GM13976 (cell line): ENCODE measurements around the gene UPK3A.

Source experiments
- DNase-seq: peaks from one replicate; pipeline ENCODE4 v3.0.0; 2012; ENCODE audit warnings: low spot score
- CTCF ChIP-seq: IDR thresholded peaks from 2 replicates; pipeline ENCODE4 v1.5.1; 2012; ENCODE audit warnings: borderline replicate concordance, mild to moderate bottlenecking; ENCODE audit not compliant: insufficient read depth; ENCODE audit errors: extremely low read depth, missing control alignments, control extremely low read depth
- in situ Hi-C: fragments of 300-500 bp; cut with MboI; formaldehyde crosslinking; loops from one replicate; pipeline ENCODE4 v1.12.0; 2022; ENCODE audit warnings: low sequenced_read_pairs, mixed read lengths, inconsistent platforms; ENCODE audit not compliant: unreplicated experiment

UPK3A gene

GRCh38 chr22:45284705-45285262, at the start of gene UPK3A:
UPK3A (plus strand) TSS chr22:45284949; CDS start chr22:45285014, 65 bp downstream.
- in situ Hi-C loops: no loop called here
- no peak for DNase-seq
- no peak for TF ChIP-seq CTCF

GRCh38 chr22:45235101-45235777, 49.5 kb upstream of the UPK3A start:
- in situ Hi-C loops: no loop called here
- no peak for TF ChIP-seq CTCF
- DNase-seq: peak; percentile 82

- in situ Hi-C loops: no loop called here
- DNase-seq: no peak
- TF ChIP-seq CTCF: no peak
These were observed 48.9 kb upstream of the UPK3A start for GRCh38 chr22:45235851-45236342.

GRCh38 chr22:45237065-45237990, 47.4 kb upstream of the UPK3A start:
- TF ChIP-seq CTCF: no peak
- DNase-seq: no peak
- in situ Hi-C loops: no loop called here

DNA sequence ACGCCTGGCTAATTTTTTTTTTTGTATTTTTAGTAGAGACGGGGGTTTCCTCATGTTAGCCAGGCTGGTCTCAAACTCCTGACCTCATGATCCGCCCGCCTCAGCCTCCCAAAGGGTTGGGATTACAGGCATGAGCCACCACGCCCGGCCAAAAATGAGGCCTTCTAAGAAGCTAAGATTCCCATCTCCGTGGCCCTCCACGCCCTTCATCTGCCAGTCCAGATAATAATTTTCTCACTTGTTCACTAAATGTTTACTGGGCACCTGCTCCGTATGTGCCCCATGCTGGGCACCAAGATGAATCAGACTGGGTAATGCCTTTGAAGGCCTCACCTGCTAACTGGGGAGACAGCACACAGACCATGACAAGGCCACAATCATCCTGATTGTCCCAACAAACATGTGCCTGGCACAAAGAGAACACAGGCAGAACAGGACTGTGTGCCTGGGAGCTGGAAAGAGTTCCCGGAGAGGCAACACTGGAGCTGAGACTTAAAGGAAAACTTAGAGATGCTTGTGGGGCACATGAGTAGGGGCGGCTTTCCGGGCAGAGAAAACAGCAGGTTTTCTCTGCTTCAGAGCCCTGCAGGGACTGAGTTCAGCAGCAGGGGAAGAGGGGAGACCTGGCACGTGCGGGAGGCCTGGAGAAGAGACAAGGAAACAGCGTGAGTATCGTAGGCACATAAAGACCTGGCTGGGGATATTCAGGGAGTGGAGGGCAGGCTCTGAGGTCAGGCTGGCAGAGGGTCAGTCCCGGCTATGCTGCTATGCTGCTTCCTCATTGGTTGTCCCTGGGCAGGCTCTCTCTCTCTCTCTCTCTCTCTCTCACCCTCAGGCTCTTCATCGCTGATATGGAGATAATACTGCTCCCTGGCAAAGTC, 46.4 kb upstream of the UPK3A start:
- no peak for TF ChIP-seq CTCF
- no peak for DNase-seq
- in situ Hi-C loops: no loop called here
